Activated CD8-positive, alpha-beta T cell treated with anti-CD3 and anti-CD28 coated beads, Interleukin-2, amount 10 ng/mL, durations not matched to agents 7 days and 5 days (primary cell): Measurements from ENCODE around the gene PIGN. TPM values are rescaled to one million over a fixed set of nuclear protein-coding genes. Genes with fewer than 3 reads are reported as not detected.

Experiments
- ATAC-seq: fragments of 150-1000 bp; cut with Tn5 transposase; one replicate; pipeline ENCODE4 v1.10.0; 2021; ENCODE audit warnings: moderate library complexity
- CTCF ChIA-PET: fragments of 350-600 bp; sonication (Branson Sonifier 250); formaldehyde crosslinking; loops from one replicate; lab custom pipeline; 2021; ENCODE audit warnings: antibody characterized with exemption; lab: Charles Lee
- POLR2A ChIA-PET: fragments of 350-600 bp; sonication (Branson Sonifier 250); formaldehyde crosslinking; loops from one replicate; lab custom pipeline; 2021; ENCODE audit warnings: antibody characterized with exemption; lab: Charles Lee
- DNase-seq: peaks from one replicate; pipeline ENCODE4 v3.0.0-alpha.2; 2020
- H3K27ac Mint-ChIP-seq: one replicate; pipeline ENCODE4 v1.8.0; 2021; ENCODE audit warnings: mild to moderate bottlenecking, mixed read lengths
- H3K27me3 Mint-ChIP-seq: one replicate; pipeline ENCODE4 v1.8.0; 2021; ENCODE audit warnings: low read depth, mixed read lengths
- H3K36me3 Mint-ChIP-seq: one replicate; pipeline ENCODE4 v1.8.0; 2021; ENCODE audit warnings: low read depth, mixed read lengths
- H3K4me1 Mint-ChIP-seq: one replicate; pipeline ENCODE4 v1.8.0; 2021; ENCODE audit warnings: low read depth, mixed read lengths
- H3K4me3 Mint-ChIP-seq: one replicate; pipeline ENCODE4 v1.8.0; 2021; ENCODE audit warnings: mild to moderate bottlenecking, mixed read lengths
- H3K9me3 Mint-ChIP-seq: one replicate; pipeline ENCODE4 v1.8.0; 2022; ENCODE audit warnings: mixed read lengths; ENCODE audit not compliant: insufficient read depth
- total RNA-seq, 2 experiments: library from RNA; stranded (reverse); gene quantifications; one replicate each; pipeline ENCODE4 v1.2.3, GENCODE V29; 2021

Gene PIGN
- total RNA-seq, 2 experiments from 2014 or later: 27.3 to 27.9 TPM

GRCh38 chr18:62200121-62200914 lies 13.5 kb upstream of the PIGN start:
- CTCF ChIA-PET: interaction anchor here (0.8 to 1.5 kb wide), 4 partner anchors 13 to 73 kb away, joined by 3 to 6 read pairs (median 4); partner anchors contain the start of genes PIGN and RELCH
- H3K36me3 Mint-ChIP-seq: peaks cover 5% of the 10 kb centered on the region
- H3K27ac Mint-ChIP-seq: no peak overlapping the region
- H3K4me1 Mint-ChIP-seq: peaks cover 9% of the 10 kb centered on the region
- no peak overlapping the region for H3K4me3 Mint-ChIP-seq
- DNase-seq (no peak), ATAC-seq (no peak)
- H3K27me3 Mint-ChIP-seq: no peaks in the 10 kb centered on the region
- POLR2A ChIA-PET: interaction anchor here (1.9 kb wide), 1 partner anchor 13 kb away, joined by 6 read pairs; the partner anchor contains the start of genes PIGN and RELCH
- no peaks in the 10 kb centered on the region for H3K9me3 Mint-ChIP-seq

- Mint-ChIP-seq H3K4me1 (peaks cover 9% of the 10 kb centered on the region), H3K27ac (no peak overlapping the region), H3K36me3 (peaks cover 6% of the 10 kb centered on the region), H3K4me3 (no peak overlapping the region), H3K9me3 (no peaks in the 10 kb centered on the region), H3K27me3 (no peaks in the 10 kb centered on the region)
- ChIA-PET CTCF (interaction anchor here (0.8 to 1.5 kb wide), 4 partner anchors 12 to 73 kb away, joined by 3 to 6 read pairs (median 4); partner anchors contain the start of genes PIGN and RELCH), POLR2A (interaction anchor here (1.9 kb wide), 1 partner anchor 12 kb away, joined by 6 read pairs; the partner anchor contains the start of genes PIGN and RELCH)
- DNase-seq: no peak
- no peak for ATAC-seq
These were observed 12.8 kb upstream of the PIGN start for GRCh38 chr18:62199629-62200028.

GRCh38 chr18:62198259-62198658 lies 11.4 kb upstream of the PIGN start:
- no peaks in the 10 kb centered on the region for H3K27me3 Mint-ChIP-seq
- CTCF ChIA-PET: interaction anchor here (1.3 to 2.4 kb wide), 4 partner anchors 11 to 51 kb away, joined by 3 to 14 read pairs (median 5); partner anchors contain the start of genes PIGN and RELCH
- H3K9me3 Mint-ChIP-seq: no peaks in the 10 kb centered on the region
- H3K4me1 Mint-ChIP-seq: peaks cover 10% of the 10 kb centered on the region
- H3K27ac Mint-ChIP-seq: no peak overlapping the region
- peaks cover 11% of the 10 kb centered on the region for H3K36me3 Mint-ChIP-seq
- no peak for ATAC-seq
- H3K4me3 Mint-ChIP-seq: no peak overlapping the region
- POLR2A ChIA-PET: interaction anchor here (1.9 kb wide), 1 partner anchor 11 kb away, joined by 6 read pairs; the partner anchor contains the start of genes PIGN and RELCH
- no peak for DNase-seq

- no peak for DNase-seq
- Mint-ChIP-seq H3K4me3 (no peak overlapping the region), H3K36me3 (peaks cover 22% of the 10 kb centered on the region), H3K9me3 (no peaks in the 10 kb centered on the region), H3K27me3 (no peaks in the 10 kb centered on the region), H3K4me1 (peaks cover 22% of the 10 kb centered on the region), H3K27ac (no peak overlapping the region)
- ChIA-PET POLR2A (no interaction called here), CTCF (interaction anchor here (0.9 to 2.4 kb wide), 4 partner anchors 10 to 52 kb away, joined by 3 to 14 read pairs (median 6); partner anchors contain the start of genes PIGN and RELCH)
- ATAC-seq: no peak
These were observed 10.1 kb upstream of the PIGN start for GRCh38 chr18:62196980-62197379.

- DNase-seq: no peak
- POLR2A ChIA-PET: interaction anchor here (0.6 kb wide), 1 partner anchor 1468 kb away, joined by 3 read pairs; no protein-coding TSS in a partner anchor
- H3K36me3 Mint-ChIP-seq: peaks cover 31% of the 10 kb centered on the region
- H3K4me1 Mint-ChIP-seq: peaks cover 31% of the 10 kb centered on the region
- no peaks in the 10 kb centered on the region for H3K9me3 Mint-ChIP-seq
- H3K27ac Mint-ChIP-seq: no peak overlapping the region
- no peak overlapping the region for H3K4me3 Mint-ChIP-seq
- H3K27me3 Mint-ChIP-seq: no peaks in the 10 kb centered on the region
- CTCF ChIA-PET: interaction anchor here (1.3 to 2.3 kb wide), 2 partner anchors 9 to 12 kb away, joined by 4 to 7 read pairs; partner anchors contain the start of genes PIGN and RELCH
- no peak for ATAC-seq
These were observed 9.2 kb upstream of the PIGN start for GRCh38 chr18:62196079-62196478.

- CTCF ChIA-PET: interaction anchor here (0.9 to 1.0 kb wide), 2 partner anchors 60 to 61 kb away, joined by 3 read pairs; no protein-coding TSS in a partner anchor
- ATAC-seq (no peak), DNase-seq (no peak)
- peaks cover 44% of the 10 kb centered on the region for H3K36me3 Mint-ChIP-seq
- H3K4me3 Mint-ChIP-seq: peak overlapping the region; percentile 90
- peaks cover 59% of the 10 kb centered on the region for H3K4me1 Mint-ChIP-seq
- no peaks in the 10 kb centered on the region for H3K27me3 Mint-ChIP-seq
- POLR2A ChIA-PET: no interaction called here
- H3K9me3 Mint-ChIP-seq: no peaks in the 10 kb centered on the region
- H3K27ac Mint-ChIP-seq: peak overlapping the region; percentile 31
These were observed 2.4 kb upstream of the PIGN start for GRCh38 chr18:62189208-62189607.

- peak overlapping the region; percentile 92 for H3K27ac Mint-ChIP-seq
- CTCF ChIA-PET: interaction anchor here (0.8 to 2.8 kb wide), 7 partner anchors 9 to 631 kb away, joined by 3 to 26 read pairs (median 4); no protein-coding TSS in a partner anchor
These were observed 971 bp upstream of the PIGN start for GRCh38 chr18:62187543-62188510.

GRCh38 chr18:62186499-62186773 lies 420 bp downstream of the PIGN start:
- no peaks in the 10 kb centered on the region for H3K9me3 Mint-ChIP-seq
- peaks cover 22% of the 10 kb centered on the region for H3K36me3 Mint-ChIP-seq
- POLR2A ChIA-PET: interaction anchor here (0.6 to 2.5 kb wide), 4 partner anchors 13 to 235 kb away, joined by 3 to 16 read pairs (median 9); no protein-coding TSS in a partner anchor
- peak overlapping the region; percentile 92 for H3K27ac Mint-ChIP-seq
- no peaks in the 10 kb centered on the region for H3K27me3 Mint-ChIP-seq
- CTCF ChIA-PET: interaction anchor here (0.7 to 2.8 kb wide), 7 partner anchors 11 to 239 kb away, joined by 3 to 26 read pairs (median 3); no protein-coding TSS in a partner anchor
- no peak for ATAC-seq
- DNase-seq: no peak
- H3K4me1 Mint-ChIP-seq: peaks cover 45% of the 10 kb centered on the region
- H3K4me3 Mint-ChIP-seq: peak overlapping the region; percentile 90

More at GRCh38 chr18:62187543-62188510, 971 bp upstream of the PIGN start:
- H3K4me3 Mint-ChIP-seq: peak overlapping the region; percentile 90
- ATAC-seq (peak; percentile 0), DNase-seq (peak; percentile 50)
- POLR2A ChIA-PET: interaction anchor here (0.6 to 2.5 kb wide), 7 partner anchors 12 to 1244 kb away, joined by 3 to 16 read pairs (median 6); no protein-coding TSS in a partner anchor
- peaks cover 59% of the 10 kb centered on the region for H3K4me1 Mint-ChIP-seq
- no peaks in the 10 kb centered on the region for H3K9me3 Mint-ChIP-seq
- H3K36me3 Mint-ChIP-seq: peaks cover 36% of the 10 kb centered on the region
- no peaks in the 10 kb centered on the region for H3K27me3 Mint-ChIP-seq

- H3K9me3 Mint-ChIP-seq: no peaks in the 10 kb centered on the region
- peaks cover 4% of the 10 kb centered on the region for H3K36me3 Mint-ChIP-seq
- ATAC-seq (no peak), DNase-seq (peak; percentile 69)
- peaks cover 19% of the 10 kb centered on the region for H3K4me1 Mint-ChIP-seq
- CTCF ChIA-PET: interaction anchor here (0.6 to 4.4 kb wide), 5 partner anchors 13 to 68 kb away, joined by 3 to 38 read pairs (median 4); no protein-coding TSS in a partner anchor
- POLR2A ChIA-PET: no interaction called here
- no peaks in the 10 kb centered on the region for H3K27me3 Mint-ChIP-seq
- no peak overlapping the region for H3K4me3 Mint-ChIP-seq
- H3K27ac Mint-ChIP-seq: no peak overlapping the region
These were observed 3.2 kb downstream of the PIGN start for GRCh38 chr18:62183578-62184195.

GRCh38 chr18:62182220-62182619 lies 4.6 kb downstream of the PIGN start:
- POLR2A ChIA-PET: no interaction called here
- Mint-ChIP-seq H3K9me3 (no peaks in the 10 kb centered on the region), H3K27ac (no peak overlapping the region), H3K4me3 (no peak overlapping the region), H3K4me1 (peaks cover 19% of the 10 kb centered on the region), H3K27me3 (no peaks in the 10 kb centered on the region), H3K36me3 (peaks cover under 1% of the 10 kb centered on the region)
- DNase-seq (no peak), ATAC-seq (no peak)
- CTCF ChIA-PET: interaction anchor here (0.6 to 4.4 kb wide), 5 partner anchors 64 to 244 kb away, joined by 3 to 38 read pairs (median 4); no protein-coding TSS in a partner anchor
